AG04449 (cell line): ENCODE measurements around the gene HRH1.
"Not testable (repeated sequence)": the region's sequence is repeated elsewhere in the genome, so short reads cannot be mapped to it uniquely, and the experiment has no call there.

Source experiments
- CTCF ChIA-PET: fragments of 350-600 bp; formaldehyde crosslinking; extraction: SDS; loops from one replicate; lab custom pipeline; 2021; ENCODE audit warnings: antibody characterized with exemption; lab: Yijun Ruan, JAX
- POLR2A ChIA-PET: fragments of 400-600, 350-600 bp; formaldehyde crosslinking; extraction: SDS; loops from one replicate; lab custom pipeline; 2020; ENCODE audit warnings: antibody characterized with exemption, inconsistent platforms; lab: Yijun Ruan, JAX
- DNase-seq: peaks from one replicate; pipeline ENCODE4 v3.0.0-alpha.2; 2010; ENCODE audit warnings: low read depth, low spot score
- H3K4me3 ChIP-seq: 2 replicates; pipeline ENCODE4 v1.5.1; 2011; ENCODE audit warnings: low read depth, mild to moderate bottlenecking, control low read depth, low read length
- TF ChIP-seq, protein P1 (sequence below): IDR thresholded peaks from one replicate; pipeline ENCODE4 v1.5.1; 2011; ENCODE audit warnings: mild to moderate bottlenecking, moderate library complexity, low read length, control low read depth, inconsistent platforms; ENCODE audit not compliant: insufficient read depth; ENCODE audit errors: missing control alignments

Gene HRH1

GRCh38 chr3:11203961-11204360 lies 49.7 kb downstream of the HRH1 start:
- DNase-seq: no peak
- CTCF ChIA-PET: interaction anchor here (1.2 to 9.5 kb wide), 6 partner anchors 8 to 143 kb away, joined by 4 to 65 read pairs (median 5); no protein-coding TSS in a partner anchor
- POLR2A ChIA-PET: no interaction called here
- no peak overlapping the region for H3K4me3 ChIP-seq
- TF ChIP-seq, protein P1, sequence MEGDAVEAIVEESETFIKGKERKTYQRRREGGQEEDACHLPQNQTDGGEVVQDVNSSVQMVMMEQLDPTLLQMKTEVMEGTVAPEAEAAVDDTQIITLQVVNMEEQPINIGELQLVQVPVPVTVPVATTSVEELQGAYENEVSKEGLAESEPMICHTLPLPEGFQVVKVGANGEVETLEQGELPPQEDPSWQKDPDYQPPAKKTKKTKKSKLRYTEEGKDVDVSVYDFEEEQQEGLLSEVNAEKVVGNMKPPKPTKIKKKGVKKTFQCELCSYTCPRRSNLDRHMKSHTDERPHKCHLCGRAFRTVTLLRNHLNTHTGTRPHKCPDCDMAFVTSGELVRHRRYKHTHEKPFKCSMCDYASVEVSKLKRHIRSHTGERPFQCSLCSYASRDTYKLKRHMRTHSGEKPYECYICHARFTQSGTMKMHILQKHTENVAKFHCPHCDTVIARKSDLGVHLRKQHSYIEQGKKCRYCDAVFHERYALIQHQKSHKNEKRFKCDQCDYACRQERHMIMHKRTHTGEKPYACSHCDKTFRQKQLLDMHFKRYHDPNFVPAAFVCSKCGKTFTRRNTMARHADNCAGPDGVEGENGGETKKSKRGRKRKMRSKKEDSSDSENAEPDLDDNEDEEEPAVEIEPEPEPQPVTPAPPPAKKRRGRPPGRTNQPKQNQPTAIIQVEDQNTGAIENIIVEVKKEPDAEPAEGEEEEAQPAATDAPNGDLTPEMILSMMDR: no peak

DNA sequence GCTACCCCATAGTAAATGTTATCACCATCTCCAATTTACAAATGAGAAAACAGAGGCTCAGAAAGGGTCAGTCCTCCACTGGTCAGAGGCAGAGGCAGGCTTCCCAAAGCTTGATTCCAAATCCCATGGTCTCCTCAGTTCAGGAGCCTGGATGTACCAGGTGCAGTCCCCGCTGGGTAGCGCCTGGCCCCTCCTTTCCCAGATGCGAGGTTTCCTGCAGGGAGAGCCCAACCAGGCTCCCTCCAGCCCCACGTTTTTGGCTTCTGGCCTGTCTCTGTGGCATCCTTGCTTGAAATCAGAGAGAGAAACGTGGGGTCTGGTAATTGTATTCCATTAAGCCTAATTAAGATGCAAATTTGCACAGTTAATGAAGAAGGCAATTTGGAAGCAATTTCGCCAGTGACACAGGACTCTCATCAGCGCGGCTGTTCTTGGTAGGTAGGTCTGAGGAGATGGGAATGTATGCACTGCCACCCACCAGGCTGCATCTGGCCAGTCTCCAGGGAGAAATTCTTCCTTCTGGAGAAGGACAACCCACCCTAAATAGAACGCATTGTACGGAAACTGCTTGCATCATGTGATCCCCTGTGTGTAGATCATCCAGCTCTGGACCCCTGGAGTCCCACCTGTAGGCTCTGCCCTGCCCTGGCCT lies 50.5 kb downstream of the HRH1 start:
- POLR2A ChIA-PET: no interaction called here
- TF ChIP-seq, protein P1: no peak

GRCh38 chr3:11205881-11206280 lies 51.6 kb downstream of the HRH1 start:
- H3K4me3 ChIP-seq, DNase-seq, POLR2A ChIA-PET: not testable (repeated sequence)
- CTCF ChIA-PET: interaction anchor here (0.9 to 9.5 kb wide), 4 partner anchors 31 to 145 kb away, joined by 3 to 65 read pairs (median 14); no protein-coding TSS in a partner anchor
- TF ChIP-seq, protein P1: peak; percentile 20

More for the DNA sequence above, 50.5 kb downstream of the HRH1 start:
- CTCF ChIA-PET: interaction anchor here (0.9 to 9.5 kb wide), 7 partner anchors 9 to 144 kb away, joined by 3 to 65 read pairs (median 4); no protein-coding TSS in a partner anchor
- no peak for DNase-seq
- no peak overlapping the region for H3K4me3 ChIP-seq

DNA sequence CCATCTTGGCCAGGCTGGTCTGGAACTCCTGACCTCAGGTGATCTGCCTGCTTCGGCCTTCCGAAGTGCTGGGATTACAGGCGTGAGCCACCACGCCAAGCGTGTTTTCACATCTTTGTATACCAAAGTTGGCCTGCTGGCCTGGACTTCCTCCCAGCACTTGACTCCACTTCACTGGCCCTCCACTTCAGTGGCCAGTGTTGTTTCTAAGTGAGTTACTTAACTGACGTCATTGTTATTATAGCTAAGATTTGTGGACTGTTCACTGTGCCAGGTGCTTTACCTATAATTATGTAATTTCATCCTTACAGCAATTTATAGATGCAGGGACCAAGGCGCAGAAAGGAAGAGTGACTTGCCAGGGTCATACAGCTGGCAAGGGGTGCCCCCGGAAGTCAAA lies 52.0 kb downstream of the HRH1 start:
- DNase-seq: no peak
- TF ChIP-seq, protein P1: no peak
- CTCF ChIA-PET: interaction anchor here (1.8 to 9.5 kb wide), 3 partner anchors 50 to 146 kb away, joined by 4 to 65 read pairs (median 23); no protein-coding TSS in a partner anchor
- H3K4me3 ChIP-seq: no peak overlapping the region
- POLR2A ChIA-PET: no interaction called here

GRCh38 chr3:11206953-11207352 lies 52.7 kb downstream of the HRH1 start:
- H3K4me3 ChIP-seq: no peak overlapping the region
- ChIA-PET CTCF (interaction anchor here (1.5 to 9.5 kb wide), 4 partner anchors 52 to 146 kb away, joined by 4 to 65 read pairs (median 21); no protein-coding TSS in a partner anchor), POLR2A (no interaction called here)
- TF ChIP-seq, protein P1: no peak
- DNase-seq: no peak
